Transverse colon (tissue), 3 donors: ENCODE data around the gene SSRP1.

Source experiments
- CTCF ChIP-seq, 5 experiments: fragments of 200-600 bp in 3 of 5; fragments of 450-650 bp in 2 of 5; sonication (generic) in 3 of 5; IDR thresholded peaks; 1 replicate in 2 of 5; 2 replicates in 3 of 5; pipeline ENCODE4 v1.5.1; 2016 to 2017; ENCODE audit warnings: antibody characterized with exemption in 5 of 5, inconsistent platforms in 3 of 5, mild to moderate bottlenecking in 2 of 5, moderate library complexity in 1 of 5
- EP300 ChIP-seq: sonication (generic); formaldehyde crosslinking; IDR thresholded peaks from one replicate; pipeline ENCODE4 v1.6.1; 2017; ENCODE audit warnings: antibody characterized with exemption, low read depth
- POLR2A ChIP-seq: fragments of 450-650 bp; IDR thresholded peaks from one replicate; pipeline ENCODE4 v1.6.1; 2016; ENCODE audit warnings: antibody characterized with exemption, mild to moderate bottlenecking, moderate library complexity

DNA sequence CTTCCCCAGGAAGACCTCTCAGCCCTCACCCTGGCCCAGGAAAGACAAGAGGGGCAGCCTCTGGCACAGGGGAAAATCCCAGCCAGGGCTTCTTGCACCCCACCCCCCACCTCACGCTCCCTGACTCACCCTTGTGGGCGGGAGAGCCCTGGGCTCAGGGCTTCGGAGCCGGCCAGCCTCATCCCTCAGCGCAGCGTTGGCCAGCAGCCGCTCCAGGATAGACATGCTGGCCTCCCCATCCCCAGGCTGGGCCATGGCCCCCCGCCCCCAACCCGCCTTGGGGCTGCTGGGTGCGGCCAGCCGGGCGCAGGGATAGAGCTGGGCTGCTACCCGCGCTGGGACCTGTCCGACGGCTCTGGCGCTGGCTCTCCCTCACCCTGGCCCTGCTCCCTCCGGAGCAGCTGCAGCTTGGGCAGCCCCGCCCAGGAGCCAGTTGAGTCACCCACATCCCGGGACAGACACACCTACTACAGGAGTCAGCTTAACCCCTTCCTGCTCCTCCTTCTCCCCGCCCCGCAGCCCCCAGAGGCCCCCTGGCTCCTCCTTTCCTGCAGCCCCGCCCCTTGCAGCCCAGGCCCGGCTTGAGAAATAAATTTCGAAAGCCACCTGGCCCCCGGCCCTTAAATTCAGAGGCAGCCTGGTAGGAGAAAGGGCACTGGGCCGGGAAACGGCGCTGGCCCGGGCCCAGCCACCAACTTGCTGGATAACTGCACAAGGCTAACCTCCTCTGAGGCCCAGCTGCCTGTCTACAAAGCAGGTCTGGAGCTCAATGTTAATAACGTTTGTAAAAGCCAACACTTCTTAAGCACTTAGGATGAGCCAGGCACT, 24.4 kb downstream of the SSRP1 start:
- no peak for TF ChIP-seq CTCF (IDR thresholded peaks at IDR 0.05)
- TF ChIP-seq POLR2A: peak; percentile 82
- no peak for TF ChIP-seq EP300
